NT2/D1 (cell line): Measurements from ENCODE around the gene PDGFRA.

ENCODE experiments used
- SUZ12 ChIP-seq: IDR thresholded peaks from 2 replicates; pipeline ENCODE4 v1.6.1; 2011; ENCODE audit not compliant: insufficient read length, insufficient read depth; ENCODE audit errors: extremely low read depth
- YY1 ChIP-seq: IDR thresholded peaks from 2 replicates; pipeline ENCODE4 v1.6.1; 2011; ENCODE audit not compliant: insufficient read length, insufficient read depth
- ZNF274 ChIP-seq: IDR thresholded peaks from 2 replicates; pipeline ENCODE4 v1.6.1; 2011; ENCODE audit warnings: mild to moderate bottlenecking, low read depth, low read length

GRCh38 chr4:54234497-54235205 lies 5.6 kb downstream of the PDGFRA start:
- no peak for TF ChIP-seq ZNF274
- no peak for TF ChIP-seq YY1
- no peak for TF ChIP-seq SUZ12
